ENCODE results near the gene TDP2. TPM values are rescaled to one million over a fixed set of nuclear protein-coding genes. Genes with fewer than 3 reads are reported as not detected.

Gene TDP2
- total RNA-seq, 4 donors from 2014 or later = 69.3 to 403 (median 279) TPM

- Histone ChIP-seq H3K4me1 (peaks cover 0 to 19% (median under 1%) of the 10 kb centered on the region in 4 donors), H3K4me3 (no peak overlapping the region), H3K9me3 (no peaks in the 10 kb centered on the region), H3K27ac (no peak overlapping the region), H3K27me3 (no peaks in the 10 kb centered on the region), H3K36me3 (peaks cover 0 to 54% (median 0%) of the 10 kb centered on the region in 3 donors)
- DNase-seq = no peak
- no peak for TF ChIP-seq POLR2A (IDR thresholded peaks at IDR 0.05)
- no peak for TF ChIP-seq CTCF (IDR thresholded peaks at IDR 0.05)
Observed at GRCh38 chr6:24660105-24660504, 6.6 kb downstream of the TDP2 start.

- H3K9me3 ChIP-seq = no peaks in the 10 kb centered on the region
- H3K27ac ChIP-seq = peak overlapping the region in 1 of 4 donors; percentile 48
- peaks cover 0 to 59% (median 0%) of the 10 kb centered on the region in 3 donors for H3K36me3 ChIP-seq
- peaks cover 0 to 14% (median 0%) of the 10 kb centered on the region in 4 donors for H3K4me1 ChIP-seq
- no peaks in the 10 kb centered on the region for H3K27me3 ChIP-seq
- no peak overlapping the region for H3K4me3 ChIP-seq
- TF ChIP-seq CTCF (IDR thresholded peaks at IDR 0.05) (no peak), POLR2A (IDR thresholded peaks at IDR 0.05) (no peak)
- no peak for DNase-seq
Observed at GRCh38 chr6:24659561-24659960, 7.1 kb downstream of the TDP2 start.

DNA sequence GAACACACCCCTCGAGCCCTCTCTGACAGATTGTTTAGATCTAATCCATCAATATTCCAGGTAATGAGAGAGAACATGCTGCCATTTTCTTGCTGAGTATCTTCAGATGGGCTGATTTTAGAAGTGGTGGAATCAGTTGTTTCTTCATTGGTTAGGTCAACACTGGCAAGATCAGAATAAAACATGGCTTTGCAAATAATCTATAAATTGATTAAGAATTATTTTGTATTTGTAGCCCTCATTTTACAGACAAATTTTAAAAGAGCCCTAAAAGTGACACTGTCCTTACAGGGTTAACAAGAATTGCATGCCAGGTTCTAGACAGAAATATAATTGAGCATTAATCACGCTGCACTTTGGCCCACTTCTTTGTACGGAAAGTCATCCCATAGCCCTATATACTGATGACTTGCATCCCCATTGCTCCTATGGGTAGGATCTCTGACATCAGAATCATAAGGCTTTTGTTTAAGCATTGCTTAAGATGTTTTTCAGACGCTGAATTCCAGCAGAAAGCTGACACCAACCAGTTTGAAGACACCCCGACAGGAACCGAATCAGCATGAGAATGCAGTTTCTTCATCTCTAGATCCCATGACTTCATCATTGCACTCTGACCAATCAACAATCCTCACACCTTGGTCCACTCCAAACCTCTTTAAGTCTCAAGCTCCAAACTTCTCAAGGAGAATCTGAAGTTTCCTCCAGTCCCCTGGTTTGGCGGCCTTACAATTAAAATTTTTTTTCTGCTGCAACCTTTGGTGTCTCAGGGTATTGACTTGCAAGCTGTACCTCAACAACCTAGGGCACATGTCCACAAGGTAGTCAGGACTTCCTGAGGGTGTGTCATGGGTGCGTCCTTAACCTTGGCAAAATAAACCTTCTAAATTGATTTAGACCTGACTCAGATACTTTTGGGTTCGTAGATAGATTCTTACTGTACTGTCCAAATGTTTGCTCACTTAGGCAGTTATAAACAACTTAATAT lies 7.8 kb downstream of the TDP2 start:
- H3K4me3 ChIP-seq = no peak overlapping the region
- H3K4me1 ChIP-seq = peaks cover 0 to 14% (median 0%) of the 10 kb centered on the region in 4 donors
- peaks cover 0 to 65% (median 0%) of the 10 kb centered on the region in 3 donors for H3K36me3 ChIP-seq
- H3K27me3 ChIP-seq = no peaks in the 10 kb centered on the region
- H3K9me3 ChIP-seq = no peaks in the 10 kb centered on the region
- no peak for TF ChIP-seq CTCF (IDR thresholded peaks at IDR 0.05)
- no peak for TF ChIP-seq POLR2A (IDR thresholded peaks at IDR 0.05)
- DNase-seq = no peak
- peak overlapping the region in 1 of 4 donors; percentile 48 for H3K27ac ChIP-seq

GRCh38 chr6:24655215-24655614 lies 11.5 kb downstream of the TDP2 start:
- H3K9me3 ChIP-seq = no peaks in the 10 kb centered on the region
- TF ChIP-seq CTCF (IDR thresholded peaks at IDR 0.05) (no peak), POLR2A (IDR thresholded peaks at IDR 0.05) (no peak)
- H3K4me1 ChIP-seq = peaks cover 0 to 6% (median 0%) of the 10 kb centered on the region in 4 donors
- H3K36me3 ChIP-seq = peaks cover 0 to 81% (median 6%) of the 10 kb centered on the region in 3 donors
- no peak overlapping the region for H3K27ac ChIP-seq
- no peaks in the 10 kb centered on the region for H3K27me3 ChIP-seq
- H3K4me3 ChIP-seq = no peak overlapping the region
- DNase-seq = no peak

DNA sequence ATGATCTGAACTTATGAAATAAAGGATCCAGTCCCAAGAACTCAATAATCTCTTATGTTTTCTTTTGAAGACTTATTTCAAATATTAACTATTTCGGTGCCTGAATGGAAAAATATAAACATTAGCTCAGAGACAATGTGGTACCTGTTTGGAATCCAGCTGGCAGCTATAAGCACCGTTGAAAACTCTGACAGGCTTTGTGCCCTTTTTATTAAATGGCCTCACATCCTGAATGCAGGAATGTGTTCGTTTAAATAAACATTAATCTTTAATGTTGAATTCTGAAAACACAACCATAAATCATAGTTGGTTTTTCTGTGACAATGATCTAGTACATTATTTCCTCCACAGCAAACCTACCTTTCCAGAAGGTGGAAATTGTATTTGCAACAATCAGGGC lies 16.3 kb downstream of the TDP2 start:
- Histone ChIP-seq H3K9me3 (no peaks in the 10 kb centered on the region), H3K4me3 (no peak overlapping the region), H3K36me3 (peaks cover 0 to 58% (median 6%) of the 10 kb centered on the region in 3 donors), H3K4me1 (peaks cover 0 to 8% (median 3%) of the 10 kb centered on the region in 4 donors), H3K27me3 (no peaks in the 10 kb centered on the region), H3K27ac (no peak overlapping the region)
- DNase-seq = no peak
- TF ChIP-seq CTCF (IDR thresholded peaks at IDR 0.05) (no peak), POLR2A (IDR thresholded peaks at IDR 0.05) (no peak)
